NB4 (cell line): ENCODE results near the gene LILRA6.

ENCODE experiments used
- TF ChIP-seq, protein P1 (sequence below): IDR thresholded peaks from one replicate; pipeline ENCODE4 v1.5.1; 2012; ENCODE audit warnings: low read depth, low read length
- TF ChIP-seq, protein P2 (sequence below): IDR thresholded peaks from 2 replicates; pipeline ENCODE4 v1.6.1; 2011; ENCODE audit warnings: low read depth, low read length

DNA sequence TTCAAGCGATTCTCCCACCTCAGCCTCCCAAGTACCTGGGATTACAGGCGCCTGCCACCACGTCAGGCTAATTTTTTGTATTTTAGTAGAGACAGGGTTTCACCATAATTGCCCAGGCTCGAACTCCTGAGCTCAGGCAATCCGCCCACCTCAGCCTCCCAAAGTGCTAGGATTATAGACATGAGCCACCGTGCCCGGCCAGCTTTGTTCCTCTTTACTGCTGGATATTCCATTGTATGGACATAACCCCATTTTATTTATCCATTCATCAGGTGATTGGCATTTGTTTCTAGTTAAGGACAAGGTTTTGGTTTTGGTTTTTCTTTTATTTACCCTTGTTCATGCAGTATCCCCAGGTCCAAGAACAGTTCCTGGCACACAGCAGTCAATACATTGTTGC is 46.1 kb downstream of the LILRA6 start:
- TF ChIP-seq, protein P1, sequence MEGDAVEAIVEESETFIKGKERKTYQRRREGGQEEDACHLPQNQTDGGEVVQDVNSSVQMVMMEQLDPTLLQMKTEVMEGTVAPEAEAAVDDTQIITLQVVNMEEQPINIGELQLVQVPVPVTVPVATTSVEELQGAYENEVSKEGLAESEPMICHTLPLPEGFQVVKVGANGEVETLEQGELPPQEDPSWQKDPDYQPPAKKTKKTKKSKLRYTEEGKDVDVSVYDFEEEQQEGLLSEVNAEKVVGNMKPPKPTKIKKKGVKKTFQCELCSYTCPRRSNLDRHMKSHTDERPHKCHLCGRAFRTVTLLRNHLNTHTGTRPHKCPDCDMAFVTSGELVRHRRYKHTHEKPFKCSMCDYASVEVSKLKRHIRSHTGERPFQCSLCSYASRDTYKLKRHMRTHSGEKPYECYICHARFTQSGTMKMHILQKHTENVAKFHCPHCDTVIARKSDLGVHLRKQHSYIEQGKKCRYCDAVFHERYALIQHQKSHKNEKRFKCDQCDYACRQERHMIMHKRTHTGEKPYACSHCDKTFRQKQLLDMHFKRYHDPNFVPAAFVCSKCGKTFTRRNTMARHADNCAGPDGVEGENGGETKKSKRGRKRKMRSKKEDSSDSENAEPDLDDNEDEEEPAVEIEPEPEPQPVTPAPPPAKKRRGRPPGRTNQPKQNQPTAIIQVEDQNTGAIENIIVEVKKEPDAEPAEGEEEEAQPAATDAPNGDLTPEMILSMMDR = no peak
- TF ChIP-seq, protein P2, sequence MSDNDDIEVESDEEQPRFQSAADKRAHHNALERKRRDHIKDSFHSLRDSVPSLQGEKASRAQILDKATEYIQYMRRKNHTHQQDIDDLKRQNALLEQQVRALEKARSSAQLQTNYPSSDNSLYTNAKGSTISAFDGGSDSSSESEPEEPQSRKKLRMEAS = no peak
